Fibroblast of villous mesenchyme (primary cell): ENCODE data around the gene SLC24A2. TPM values are rescaled to one million over a fixed set of nuclear protein-coding genes. Genes with fewer than 3 reads are reported as not detected.

Experiments
- DNase-seq: peaks from one replicate; pipeline ENCODE4 v3.0.0-alpha.2; 2010; ENCODE audit warnings: low read depth
- H3K4me3 ChIP-seq: 2 replicates; pipeline ENCODE4 v1.5.1; 2011; ENCODE audit warnings: low read depth, mild to moderate bottlenecking, low read length
- CTCF ChIP-seq: IDR thresholded peaks from 2 replicates; pipeline ENCODE4 v1.5.1; 2012; ENCODE audit warnings: low read depth, mild to moderate bottlenecking, low read length; ENCODE audit not compliant: insufficient read depth
- total RNA-seq: library from RNA; depleted of rRNA; stranded (reverse); fragments of >200 nt; gene quantifications from 2 replicates; pipeline ENCODE4 v1.2.3, GENCODE V29; 2012

The SLC24A2 gene
- total RNA-seq, 1 donor = not detected

- no peak for TF ChIP-seq CTCF
- no peak overlapping the region for H3K4me3 ChIP-seq
- no peak for DNase-seq
These were observed 47.7 kb downstream of the SLC24A2 start for GRCh38 chr9:19741178-19741577.
